ENCODE measurements around the gene TAF6.
A peak's percentile ranks its signal among the peaks of the same experiment; 100 is the strongest.

The TAF6 gene

GRCh38 chr7:100126931-100127865 lies 8.0 kb upstream of the TAF6 start, which contains the start of gene MBLAC1:
TSS of gene MBLAC1 (plus strand) at chr7:100126967. CDS start at chr7:100127396, 429 bp downstream.
- peak; percentile 90 for DNase-seq
- in situ Hi-C loops (cut with MboI; ENCODE audit: low pct_unique_long_range_greater_than_20kb, low sequenced_read_pairs): no loop called here

- in situ Hi-C loops (cut with MboI; ENCODE audit: low pct_unique_long_range_greater_than_20kb, low sequenced_read_pairs): no loop called here
These were observed 7.2 kb upstream of the TAF6 start for GRCh38 chr7:100126239-100126930.

GRCh38 chr7:100124301-100125230 lies 5.4 kb upstream of the TAF6 start:
- in situ Hi-C loops (cut with MboI; ENCODE audit: low pct_unique_long_range_greater_than_20kb, low sequenced_read_pairs): no loop called here
- peak; percentile 17 for DNase-seq

More at GRCh38 chr7:100126239-100126930, 7.2 kb upstream of the TAF6 start:
- no peak for DNase-seq

- in situ Hi-C loops (cut with MboI; ENCODE audit: low pct_unique_long_range_greater_than_20kb, low sequenced_read_pairs): no loop called here
- DNase-seq: no peak
These were observed 3.4 kb upstream of the TAF6 start for GRCh38 chr7:100122568-100122967.

GRCh38 chr7:100122067-100122466 lies 2.9 kb upstream of the TAF6 start:
- no peak for DNase-seq
- in situ Hi-C loops (cut with MboI; ENCODE audit: low pct_unique_long_range_greater_than_20kb, low sequenced_read_pairs): no loop called here

- in situ Hi-C loops (cut with MboI; ENCODE audit: low pct_unique_long_range_greater_than_20kb, low sequenced_read_pairs): no loop called here
- no peak for DNase-seq
These were observed 1.5 kb upstream of the TAF6 start for GRCh38 chr7:100120733-100121036.

- in situ Hi-C loops (cut with MboI; ENCODE audit: low pct_unique_long_range_greater_than_20kb, low sequenced_read_pairs): no loop called here
- peak; percentile 74 for DNase-seq
These were observed 993 bp upstream of the TAF6 start for GRCh38 chr7:100119970-100120732.

GRCh38 chr7:100118388-100119071 lies 628 bp downstream of the TAF6 start:
- in situ Hi-C loops (cut with MboI; ENCODE audit: low pct_unique_long_range_greater_than_20kb, low sequenced_read_pairs): no loop called here
- no peak for DNase-seq

- in situ Hi-C loops (cut with MboI; ENCODE audit: low pct_unique_long_range_greater_than_20kb, low sequenced_read_pairs): no loop called here
These were observed 4.1 kb downstream of the TAF6 start for GRCh38 chr7:100115026-100115425.

GRCh38 chr7:100111914-100112313 lies 7.2 kb downstream of the TAF6 start:
- no peak for DNase-seq
- in situ Hi-C loops (cut with MboI; ENCODE audit: low pct_unique_long_range_greater_than_20kb, low sequenced_read_pairs): no loop called here

More at GRCh38 chr7:100115026-100115425, 4.1 kb downstream of the TAF6 start:
- no peak for DNase-seq

GRCh38 chr7:100111156-100111555 lies 8.0 kb downstream of the TAF6 start:
- in situ Hi-C loops (cut with MboI; ENCODE audit: low pct_unique_long_range_greater_than_20kb, low sequenced_read_pairs): no loop called here

GRCh38 chr7:100109521-100110163 lies 9.5 kb downstream of the TAF6 start:
- in situ Hi-C loops (cut with MboI; ENCODE audit: low pct_unique_long_range_greater_than_20kb, low sequenced_read_pairs): no loop called here
- no peak for DNase-seq

More at GRCh38 chr7:100111156-100111555, 8.0 kb downstream of the TAF6 start:
- no peak for DNase-seq

GRCh38 chr7:100107890-100108289 lies 11.3 kb downstream of the TAF6 start:
- in situ Hi-C loops (cut with MboI; ENCODE audit: low pct_unique_long_range_greater_than_20kb, low sequenced_read_pairs): no loop called here
- no peak for DNase-seq

- in situ Hi-C loops (cut with MboI; ENCODE audit: low pct_unique_long_range_greater_than_20kb, low sequenced_read_pairs): no loop called here
- DNase-seq: no peak
These were observed 11.9 kb downstream of the TAF6 start for GRCh38 chr7:100107125-100107737.

GRCh38 chr7:100106633-100107032 lies 12.5 kb downstream of the TAF6 start:
- no peak for DNase-seq
- in situ Hi-C loops (cut with MboI; ENCODE audit: low pct_unique_long_range_greater_than_20kb, low sequenced_read_pairs): no loop called here

GRCh38 chr7:100105534-100105933 lies 13.6 kb downstream of the TAF6 start:
- DNase-seq: no peak
- in situ Hi-C loops (cut with MboI; ENCODE audit: low pct_unique_long_range_greater_than_20kb, low sequenced_read_pairs): no loop called here
